Panc1 (cell line): ENCODE data around the gene NT5DC1. TPM values are rescaled to one million over a fixed set of nuclear protein-coding genes. Genes with fewer than 3 reads are reported as not detected.

Source experiments
- ATAC-seq: fragments of 200-7000 bp; cut with Tn5 transposase; 2 replicates; pipeline ENCODE4 v1.9.1; 2020; ENCODE audit warnings: mild to moderate bottlenecking, moderate library complexity
- BruUV-seq: library from RNA; stranded (reverse); fragments of 400-500 nt; replicated peaks from 2 replicates; lab custom pipeline; 2021; lab: Mats Ljungman, UMichigan
- CTCF ChIA-PET: fragments of 300-600 bp; sonication (Branson Sonifier 250); formaldehyde crosslinking; loops from one replicate; lab custom pipeline; 2022; ENCODE audit warnings: antibody characterized with exemption; lab: Charles Lee
- POLR2A ChIA-PET: fragments of 300-600 bp; sonication (Branson Sonifier 250); formaldehyde crosslinking; loops from one replicate; lab custom pipeline; 2022; ENCODE audit warnings: antibody characterized with exemption; lab: Charles Lee
- DNase-seq: peaks from one replicate; pipeline ENCODE4 v3.0.0-alpha.2; 2010; ENCODE audit warnings: low read depth, low spot score
- H3K27ac ChIP-seq: 2 replicates; pipeline ENCODE4 v1.5.1; 2011; ENCODE audit warnings: mild to moderate bottlenecking, low read length, inconsistent platforms
- H3K27me3 ChIP-seq: fragments of 200-500 bp; sonication (Bioruptor generic); 2 replicates; pipeline ENCODE4 v1.6.0; 2014; ENCODE audit warnings: low read length, inconsistent platforms; ENCODE audit not compliant: control insufficient read depth, insufficient read depth
- H3K36me3 ChIP-seq: fragments of 200-500 bp; sonication (Bioruptor generic); 2 replicates; pipeline ENCODE4 v1.5.1; 2014; ENCODE audit warnings: inconsistent platforms, mild to moderate bottlenecking, low read length, moderate library complexity; ENCODE audit not compliant: control insufficient read depth, insufficient read depth
- H3K4me1 ChIP-seq: 2 replicates; pipeline ENCODE4 v1.5.1; 2011; ENCODE audit warnings: inconsistent platforms, mild to moderate bottlenecking, low read length, moderate library complexity; ENCODE audit not compliant: control insufficient read depth, insufficient read depth
- H3K4me3 ChIP-seq, 2 experiments: 2 replicates each; pipeline ENCODE4 v1.5.1; 2011 to 2012; ENCODE audit warnings: low read depth in 2 of 2, low read length in 2 of 2, mild to moderate bottlenecking in 2 of 2, inconsistent platforms in 1 of 2, moderate library complexity in 1 of 2
- H3K9me3 ChIP-seq: fragments of 200-500 bp; sonication (Bioruptor generic); 2 replicates; pipeline ENCODE4 v1.5.1; 2014; ENCODE audit warnings: low read depth, mild to moderate bottlenecking, inconsistent platforms, low read length, moderate library complexity; ENCODE audit not compliant: control insufficient read depth, insufficient read depth
- CTCF ChIP-seq: fragments of 450-650 bp; IDR thresholded peaks from 2 replicates; pipeline ENCODE4 v1.5.1; 2017; ENCODE audit warnings: mild to moderate bottlenecking
- POLR2AphosphoS5 ChIP-seq: IDR thresholded peaks from 2 replicates; pipeline ENCODE4 v1.6.1; 2012; ENCODE audit warnings: mild to moderate bottlenecking, low read depth, low read length, moderate library complexity
- REST ChIP-seq, 2 experiments: IDR thresholded peaks; 2 replicates each; pipeline ENCODE4 v1.6.1; 2011 to 2012; ENCODE audit warnings: low read depth in 2 of 2, control low read depth in 1 of 2, low read length in 1 of 2, mild to moderate bottlenecking in 1 of 2, moderate library complexity in 1 of 2; ENCODE audit not compliant: insufficient read depth in 1 of 2
- SIN3A ChIP-seq: IDR thresholded peaks from 2 replicates; pipeline ENCODE4 v1.6.1; 2012; ENCODE audit warnings: low read depth, mild to moderate bottlenecking, low read length, moderate library complexity, borderline replicate concordance; ENCODE audit not compliant: insufficient read depth
- TCF7L2 ChIP-seq: IDR thresholded peaks from 2 replicates; pipeline ENCODE4 v1.6.1; 2011; ENCODE audit warnings: mild to moderate bottlenecking, low read depth, low read length, inconsistent platforms
- in situ Hi-C: cut with HindIII; loops from 2 replicates; pipeline ENCODE4 v1.10.0; 2016; ENCODE audit warnings: low sequenced_read_pairs, low pct_unique_long_range_greater_than_20kb
- intact Hi-C: fragments of 100-400 bp; cut with micrococcal nuclease; formaldehyde crosslinking; loops from one replicate; pipeline ENCODE4 v1.10.0; 2022; ENCODE audit not compliant: unreplicated experiment
- total RNA-seq: library from RNA; stranded (reverse); gene quantifications from one replicate; pipeline ENCODE4 v1.2.1, GENCODE V29; 2021; ENCODE audit not compliant: unreplicated experiment

Gene NT5DC1
- total RNA-seq, 1 experiment from 2014 or later = 79.1 TPM

- BruUV-seq = no TSS peak
- peaks cover 10% of the 10 kb centered on the region; the same call in 1 of the 2 replicates for H3K9me3 ChIP-seq
- H3K4me1 ChIP-seq = no peaks in the 10 kb centered on the region
- ChIA-PET CTCF (no interaction called here), POLR2A (no interaction called here)
- H3K36me3 ChIP-seq = no peaks in the 10 kb centered on the region
- DNase-seq = no peak
- no peak for TF ChIP-seq CTCF
- TF ChIP-seq REST (IDR thresholded peaks at IDR 0.05; ENCODE audit: insufficient read depth in 1 of 2, low read depth in 2 of 2, low read length in 1 of 2) = no peak
- TF ChIP-seq POLR2AphosphoS5 = no peak
- TF ChIP-seq TCF7L2 = no peak
- TF ChIP-seq SIN3A = no peak
- in situ Hi-C loops (no loop called here), intact Hi-C loops (no loop called here)
- no peaks in the 10 kb centered on the region for H3K27me3 ChIP-seq
- H3K4me3 ChIP-seq = no peak overlapping the region
- H3K27ac ChIP-seq = no peak overlapping the region
- no peak for ATAC-seq
Measured at GRCh38 chr6:116165596-116165995, 64.9 kb downstream of the NT5DC1 start.

GRCh38 chr6:116166369-116166768 is 65.7 kb downstream of the NT5DC1 start:
- TF ChIP-seq TCF7L2 (no peak), SIN3A (no peak), POLR2AphosphoS5 (no peak), CTCF (no peak), REST (IDR thresholded peaks at IDR 0.05; ENCODE audit: insufficient read depth in 1 of 2, low read depth in 2 of 2, low read length in 1 of 2) (no peak)
- H3K4me1 ChIP-seq = no peaks in the 10 kb centered on the region
- no TSS peak for BruUV-seq
- DNase-seq (no peak), ATAC-seq (no peak)
- POLR2A ChIA-PET = no interaction called here
- intact Hi-C loops = no loop called here
- peaks cover 10% of the 10 kb centered on the region; the same call in 1 of the 2 replicates for H3K9me3 ChIP-seq
- H3K27me3 ChIP-seq = no peaks in the 10 kb centered on the region
- CTCF ChIA-PET = no interaction called here
- no peak overlapping the region for H3K4me3 ChIP-seq
- H3K27ac ChIP-seq = no peak overlapping the region
- H3K36me3 ChIP-seq = no peaks in the 10 kb centered on the region
- in situ Hi-C loops = no loop called here
